Mucosa of gallbladder (tissue), 1 donor: ENCODE measurements around the gene CREB5. TPM values are rescaled to one million over a fixed set of nuclear protein-coding genes. Genes with fewer than 3 reads are reported as not detected.
"Not testable (repeated sequence)": the region's sequence is repeated elsewhere in the genome, so short reads cannot be mapped to it uniquely, and the experiment has no call there.

Source experiments
- DNase-seq: peaks from one replicate; pipeline ENCODE4 v3.0.0-alpha.2; 2020; ENCODE audit warnings: low spot score
- total RNA-seq: library from RNA; stranded (reverse); gene quantifications from one replicate; pipeline ENCODE4 v1.2.1, GENCODE V29; 2021
- donor health status: DM: no; HTN: no; CAD: no.

CREB5 gene
- total RNA-seq, 1 donor from 2014 or later, result 22.5 TPM

DNA sequence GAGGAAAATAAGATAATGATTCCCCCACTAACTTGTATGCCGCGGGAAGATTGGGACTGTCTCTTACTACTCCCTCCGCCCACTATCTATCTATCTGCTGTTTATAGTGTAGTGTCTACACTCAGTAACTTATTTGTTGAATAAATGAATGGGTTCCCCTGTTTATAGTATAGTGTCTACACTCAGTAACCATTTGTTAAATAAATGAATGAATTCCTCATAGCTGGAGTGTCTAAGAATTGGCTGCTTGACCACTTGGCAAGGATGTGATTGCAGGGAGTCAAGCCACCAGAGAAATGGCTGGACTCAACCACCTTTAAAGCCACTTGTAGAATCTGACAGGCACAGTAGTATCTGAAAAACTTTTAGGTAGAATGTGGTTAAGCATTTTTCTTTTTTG lies 398.7 kb downstream of the CREB5 start:
- no peak for DNase-seq

DNA sequence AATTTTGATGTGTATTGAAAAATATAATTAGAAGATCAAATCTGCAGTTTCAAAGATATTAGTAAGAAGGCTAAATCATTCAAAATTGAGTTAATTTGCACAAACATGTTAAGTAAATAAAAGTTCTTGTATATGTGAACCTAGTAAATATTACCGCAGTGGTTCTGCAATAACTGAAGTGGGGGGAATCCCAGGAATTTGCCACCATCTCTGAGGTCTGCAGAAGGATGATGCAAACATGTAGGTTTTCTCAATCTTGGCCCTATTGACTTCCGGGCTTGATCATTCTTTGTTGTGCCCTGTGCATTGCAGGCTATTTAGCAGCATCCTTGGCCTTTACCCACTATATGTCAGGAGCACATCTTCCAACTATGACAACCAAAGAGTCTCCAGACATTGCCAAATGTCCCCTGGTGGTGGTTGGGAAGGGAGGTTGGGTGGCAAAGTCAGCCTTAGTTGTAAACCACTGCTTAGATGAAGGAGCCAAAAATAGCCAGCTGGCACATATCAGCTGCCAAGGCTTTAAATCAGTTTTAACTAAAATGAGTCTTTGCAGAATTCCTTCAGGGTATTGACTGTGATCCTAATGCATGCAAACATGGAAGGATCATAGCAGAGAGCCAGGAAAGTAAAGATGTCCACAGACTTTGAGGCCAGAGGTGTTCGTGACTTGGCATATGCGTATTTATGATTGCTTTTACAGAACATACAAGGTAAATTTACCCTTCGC lies 399.5 kb downstream of the CREB5 start:
- no peak for DNase-seq

DNA sequence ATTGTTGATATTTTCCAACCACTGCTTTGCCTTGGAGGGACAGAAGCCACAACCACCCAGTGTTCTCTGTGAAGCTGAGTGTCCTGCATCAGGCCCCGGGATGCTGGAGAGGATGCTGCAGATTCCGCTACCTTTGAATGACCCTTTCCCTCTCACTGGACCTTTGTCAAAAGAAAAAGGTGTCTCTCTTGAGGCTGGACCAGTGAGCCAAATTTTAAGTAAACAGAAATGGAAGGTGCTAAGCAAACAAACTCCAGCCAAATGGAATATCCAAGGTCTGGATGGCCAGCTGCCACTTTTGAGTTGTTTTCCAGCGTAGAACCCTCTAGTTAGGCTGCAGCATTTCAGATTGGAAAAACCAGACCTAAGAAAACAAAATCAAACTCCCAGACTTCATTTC lies 400.3 kb downstream of the CREB5 start:
- no peak for DNase-seq

DNA sequence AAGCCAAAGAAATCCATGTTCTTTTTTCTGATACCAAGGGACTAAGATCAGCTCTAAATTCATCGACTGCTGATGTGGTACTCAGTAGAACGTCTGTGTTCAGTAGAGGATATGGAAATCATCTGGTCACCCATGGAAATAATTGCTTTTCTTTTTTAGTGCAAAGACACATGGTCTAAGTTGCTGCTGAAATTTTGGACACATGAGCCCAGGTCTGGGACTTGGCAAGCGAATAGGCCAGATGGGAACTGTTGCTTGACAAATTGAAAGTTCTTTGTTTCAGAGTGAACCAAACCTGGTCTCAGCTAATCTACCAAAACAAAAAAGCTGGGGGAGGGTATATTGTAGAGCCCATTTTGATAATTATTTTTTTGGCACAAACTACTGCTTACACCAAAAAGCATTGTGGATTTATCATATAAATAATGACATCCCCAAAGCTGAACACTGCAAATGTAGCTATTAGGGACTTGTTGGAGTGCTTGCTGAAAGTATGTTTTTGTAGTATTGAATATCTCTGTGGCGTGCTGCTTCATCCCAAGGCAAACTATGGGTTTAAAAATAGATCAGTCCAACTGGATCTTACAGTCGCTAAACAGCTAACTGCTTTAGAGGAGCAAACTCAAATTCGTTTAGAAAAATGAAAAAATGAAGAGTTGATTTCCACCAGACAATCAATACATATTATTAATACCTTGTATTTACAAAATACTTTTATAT lies 401.1 kb downstream of the CREB5 start:
- no peak for DNase-seq

DNA sequence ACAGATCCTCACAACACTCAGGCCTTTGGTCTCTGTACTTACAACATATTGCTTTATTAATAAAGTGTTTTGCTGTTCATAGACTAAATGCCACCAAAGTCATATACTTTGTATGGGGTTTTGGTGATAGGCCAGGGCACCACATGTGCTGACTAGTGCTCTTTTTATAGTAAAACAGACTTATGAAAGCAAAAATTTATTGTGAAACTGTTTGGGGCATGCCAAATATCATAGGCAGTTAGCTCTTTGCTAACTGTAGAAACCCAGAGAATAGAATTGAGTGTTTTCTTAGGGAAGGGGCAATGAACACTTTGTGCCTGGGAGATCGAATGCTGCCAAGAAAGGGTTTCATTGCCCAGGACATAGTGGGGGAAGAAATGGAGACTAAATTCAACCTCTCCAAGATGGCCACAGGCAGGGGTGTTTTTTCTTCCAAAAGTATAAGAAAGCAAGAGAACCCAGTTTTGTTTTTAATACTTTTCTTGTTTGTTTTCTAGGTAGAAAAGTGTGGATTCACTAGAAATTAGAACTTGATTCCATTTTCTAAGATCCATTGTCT lies 403.1 kb downstream of the CREB5 start:
- no peak for DNase-seq

DNA sequence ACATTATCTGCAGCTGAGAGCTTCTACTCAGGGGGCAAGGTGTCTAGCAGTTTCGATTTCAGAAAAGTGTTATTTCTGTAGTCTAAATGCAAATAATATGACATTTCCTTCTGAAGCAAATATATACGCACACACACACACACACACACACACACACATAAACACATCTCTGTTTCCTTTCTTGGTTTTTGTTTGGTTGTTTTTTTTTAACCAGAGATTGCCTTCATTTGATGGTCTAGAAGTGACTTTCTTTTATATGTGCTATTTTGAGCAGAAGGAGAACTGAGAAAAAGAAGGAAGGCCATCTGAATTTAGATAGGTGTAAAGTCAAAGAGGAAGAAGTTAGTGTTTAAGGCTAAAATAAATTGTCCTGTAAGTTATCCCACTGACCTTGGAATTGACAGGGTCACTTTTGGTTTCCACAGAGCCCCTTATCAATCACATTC lies 403.6 kb downstream of the CREB5 start:
- DNase-seq, result no peak

DNA sequence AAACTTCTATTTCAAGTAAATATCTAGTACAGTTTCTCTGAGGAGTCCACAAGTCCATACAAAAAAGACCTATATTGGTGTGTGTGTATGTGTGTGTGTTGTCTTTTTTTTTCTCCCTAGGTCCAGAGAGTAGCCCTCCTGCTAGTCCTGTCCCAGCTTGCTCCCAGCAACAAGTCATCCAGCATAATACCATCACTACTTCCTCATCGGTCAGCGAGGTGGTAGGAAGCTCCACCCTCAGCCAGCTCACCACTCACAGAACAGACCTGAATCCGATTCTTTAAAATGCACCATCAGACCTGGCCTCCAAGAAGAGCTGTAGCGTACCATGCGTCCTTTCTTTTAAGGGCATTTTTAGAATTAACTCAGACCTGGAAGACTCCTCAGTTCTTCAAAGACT lies 406.7 kb downstream of the CREB5 start:
- no peak for DNase-seq

DNA sequence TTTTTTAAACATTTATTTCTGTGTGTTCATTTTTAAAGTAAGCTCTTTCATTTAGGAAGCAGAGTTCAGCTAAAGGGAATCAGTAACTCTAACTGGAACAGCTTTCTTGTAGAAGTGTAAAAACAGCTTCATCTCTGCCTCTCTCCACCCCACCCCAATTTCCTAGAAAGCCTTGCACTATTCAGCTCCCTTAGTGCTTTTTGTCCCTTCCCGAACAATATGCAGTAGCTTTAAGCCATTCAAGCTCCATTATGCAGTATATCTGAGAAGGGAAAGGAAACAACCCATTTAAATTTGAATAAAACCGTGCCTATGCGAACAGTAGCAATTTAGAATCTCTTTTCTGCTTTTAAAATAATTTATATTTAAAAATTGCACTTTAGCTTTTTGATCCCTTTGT lies 411.3 kb downstream of the CREB5 start:
- no peak for DNase-seq

DNA sequence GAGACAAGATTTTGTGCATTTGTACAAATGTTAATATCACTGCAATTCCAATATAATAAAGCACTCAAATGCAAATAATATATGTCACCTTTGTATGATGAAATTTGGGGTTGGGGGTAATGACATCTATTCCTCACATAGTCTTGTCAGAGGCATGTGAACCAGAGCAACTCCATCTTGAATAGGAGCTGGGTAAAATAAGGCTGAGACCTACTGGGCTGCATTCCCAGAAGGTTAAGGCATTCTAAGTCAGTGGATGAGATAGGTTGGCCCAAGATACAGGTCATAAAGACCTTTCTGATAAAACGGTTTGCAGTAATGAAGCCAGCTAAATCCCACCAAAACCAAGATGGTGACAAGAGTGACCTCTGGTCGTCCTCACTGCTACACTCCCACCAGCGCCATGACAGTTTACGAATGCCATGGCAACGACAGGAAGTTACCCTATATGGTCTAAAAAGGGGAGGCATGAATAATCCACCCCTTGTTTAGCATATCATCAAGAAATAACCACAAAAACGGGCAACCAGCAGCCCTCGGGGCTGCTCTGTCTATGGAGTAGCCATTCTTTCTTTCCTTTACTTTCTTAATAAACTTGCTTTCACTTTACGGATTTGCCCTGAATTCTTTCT lies 413.6 kb downstream of the CREB5 start:
- DNase-seq, result not testable (repeated sequence)

DNA sequence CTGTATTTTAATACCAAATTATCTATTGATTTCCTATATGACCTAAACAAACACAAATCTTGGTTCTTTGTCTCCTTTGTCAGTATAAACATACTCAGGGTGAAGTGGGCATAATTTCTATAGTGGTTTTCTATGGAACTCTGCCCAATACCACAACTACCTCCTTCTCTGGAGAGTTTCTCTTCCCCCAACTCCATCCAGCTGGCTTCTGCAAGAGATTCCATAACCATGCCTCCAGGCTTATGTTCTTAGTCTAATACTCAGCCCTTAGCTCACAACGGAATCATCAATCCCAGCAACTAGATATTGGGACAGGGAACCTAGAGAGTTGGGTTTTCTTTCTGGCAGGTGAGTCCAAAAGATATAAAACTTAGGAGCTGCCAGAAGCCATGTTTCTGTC lies 418.5 kb downstream of the CREB5 start:
- DNase-seq, result no peak

DNA sequence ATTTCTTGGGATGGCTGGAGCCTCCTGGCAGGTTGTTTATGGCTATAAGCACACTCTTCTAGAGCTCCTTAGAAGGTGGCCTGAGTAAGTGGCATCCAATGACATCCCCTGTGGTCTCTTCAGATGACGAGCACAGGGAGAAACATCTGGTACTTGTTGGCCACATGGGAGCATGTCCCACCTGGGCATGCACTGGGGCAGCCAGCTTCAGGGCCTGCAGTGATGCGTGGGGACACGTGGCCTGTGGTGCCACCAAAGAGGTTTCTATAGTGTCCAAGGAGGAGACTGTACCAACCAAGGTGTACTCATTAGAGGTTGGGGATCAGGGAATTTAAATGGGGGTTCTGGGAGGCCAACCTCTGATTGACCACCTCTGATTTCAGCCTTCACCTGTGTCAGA lies 420.4 kb downstream of the CREB5 start:
- no peak for DNase-seq

DNA sequence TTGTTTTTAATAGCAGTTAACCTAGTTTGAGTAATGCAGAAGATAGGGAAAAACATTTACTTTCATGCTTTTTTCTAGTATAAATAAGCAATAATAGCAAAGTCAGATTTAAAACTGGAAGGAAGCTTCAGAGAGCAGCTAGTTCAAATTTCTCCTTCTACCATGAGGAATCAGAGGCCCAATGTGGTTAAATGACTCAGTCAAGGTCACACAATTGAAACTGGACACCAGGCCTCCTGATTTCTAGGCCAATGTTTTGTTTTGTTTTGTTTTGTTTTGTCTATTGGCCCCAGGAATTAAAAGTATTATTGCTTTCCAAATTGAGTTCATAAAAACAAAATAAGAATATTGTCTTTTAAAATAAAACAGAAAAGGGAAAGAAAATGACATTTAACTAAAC lies 423.5 kb downstream of the CREB5 start:
- no peak for DNase-seq

DNA sequence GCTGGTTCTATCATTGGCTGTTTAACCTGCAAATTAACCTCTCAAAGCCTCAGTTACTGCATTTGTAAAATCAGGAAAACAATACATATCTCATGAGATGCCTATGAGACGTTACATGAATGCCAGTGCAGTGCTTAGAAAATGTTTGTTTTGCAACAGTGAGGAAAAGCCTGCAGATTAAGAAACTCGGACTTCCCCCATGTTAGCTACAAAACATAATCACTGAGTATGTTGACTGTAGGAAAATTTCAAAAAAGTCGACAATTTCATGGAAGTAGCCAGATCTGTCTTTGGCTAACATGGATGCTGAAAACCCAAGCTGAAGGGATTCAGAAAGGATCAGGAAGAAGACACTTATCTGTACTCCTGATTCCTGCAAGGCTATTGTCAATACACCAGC lies 424.4 kb downstream of the CREB5 start:
- DNase-seq, result no peak

DNA sequence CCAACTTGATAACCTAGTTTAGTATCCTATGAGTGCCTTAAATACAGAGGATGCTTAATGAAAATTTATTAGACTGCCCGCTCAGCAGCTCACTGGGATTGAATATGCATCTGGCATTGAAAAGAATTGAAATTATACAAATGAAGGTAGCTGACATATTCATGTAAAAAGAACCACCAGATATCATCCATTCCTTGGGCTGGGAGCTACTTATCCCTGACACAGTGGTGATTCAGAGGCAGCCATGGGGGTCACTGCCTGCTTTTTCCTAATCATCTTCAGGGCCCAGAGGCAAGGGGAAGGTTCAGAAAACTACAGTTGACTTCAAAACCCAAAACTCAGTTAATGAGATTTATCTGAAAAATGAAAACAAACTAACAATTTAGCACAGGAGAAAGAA lies 424.9 kb downstream of the CREB5 start:
- no peak for DNase-seq

DNA sequence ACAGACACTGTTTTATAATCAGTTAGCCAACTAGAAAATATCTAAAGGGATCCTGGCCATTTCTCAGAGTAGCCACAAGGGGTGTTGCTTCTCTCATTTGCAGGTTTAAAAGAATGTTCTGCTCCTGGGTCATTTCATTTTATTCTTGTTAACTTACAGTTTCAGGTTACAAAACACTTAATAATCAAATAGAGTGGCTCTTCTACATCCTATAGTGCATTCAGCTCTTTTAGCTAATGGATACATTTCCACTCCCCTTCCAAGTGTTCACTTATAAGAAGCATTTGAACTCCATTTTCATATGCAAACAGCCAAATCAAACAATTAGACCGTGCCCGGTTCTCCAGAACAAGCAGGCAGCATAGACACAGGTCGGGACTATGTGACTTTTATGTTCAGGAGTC lies 428.3 kb downstream of the CREB5 start:
- no peak for DNase-seq

DNA sequence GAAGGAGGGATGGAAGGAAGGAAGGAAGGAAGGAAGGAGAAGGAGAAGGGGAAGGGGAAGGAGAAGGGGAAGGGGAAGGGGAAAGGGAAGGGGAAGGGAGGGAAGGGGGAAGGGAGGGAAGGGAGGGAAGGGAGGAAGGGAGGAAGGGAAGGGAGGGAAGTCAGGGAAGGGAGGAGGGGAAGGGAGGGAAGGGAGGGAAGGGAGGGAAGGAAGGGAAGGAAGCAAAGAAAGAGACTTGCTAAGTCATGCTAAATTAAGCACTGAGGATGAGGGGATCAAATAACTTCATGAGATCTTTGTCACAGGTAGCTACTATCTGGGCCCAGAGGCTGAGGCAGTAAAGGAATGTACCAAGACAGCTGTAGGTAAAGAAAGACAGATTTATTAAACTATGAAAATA lies 429.4 kb downstream of the CREB5 start:
- no peak for DNase-seq

DNA sequence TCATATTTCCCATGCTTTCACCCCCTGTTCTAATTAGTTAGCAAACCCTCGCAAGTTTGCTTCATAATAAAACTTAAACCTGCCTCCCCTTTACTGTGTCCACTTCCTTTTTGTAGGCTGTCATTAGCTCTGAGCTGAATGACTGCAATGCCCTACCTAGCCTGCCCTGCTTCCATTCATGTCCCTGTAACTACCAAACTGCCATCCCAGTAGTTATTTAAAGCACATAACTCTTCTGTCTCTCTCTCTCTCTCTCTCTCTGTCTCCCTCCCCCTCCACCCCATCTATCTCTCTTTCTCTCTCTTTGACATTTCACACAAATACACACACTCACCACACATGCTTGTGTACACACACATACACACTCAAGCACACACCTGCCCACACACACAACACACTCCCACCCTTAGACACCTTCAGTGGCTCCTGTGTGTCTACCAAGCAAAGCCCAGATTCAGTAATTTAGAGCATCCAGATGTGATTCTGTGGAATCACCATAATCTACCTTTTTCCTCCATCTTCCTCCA lies 430.5 kb downstream of the CREB5 start:
- DNase-seq, result no peak

DNA sequence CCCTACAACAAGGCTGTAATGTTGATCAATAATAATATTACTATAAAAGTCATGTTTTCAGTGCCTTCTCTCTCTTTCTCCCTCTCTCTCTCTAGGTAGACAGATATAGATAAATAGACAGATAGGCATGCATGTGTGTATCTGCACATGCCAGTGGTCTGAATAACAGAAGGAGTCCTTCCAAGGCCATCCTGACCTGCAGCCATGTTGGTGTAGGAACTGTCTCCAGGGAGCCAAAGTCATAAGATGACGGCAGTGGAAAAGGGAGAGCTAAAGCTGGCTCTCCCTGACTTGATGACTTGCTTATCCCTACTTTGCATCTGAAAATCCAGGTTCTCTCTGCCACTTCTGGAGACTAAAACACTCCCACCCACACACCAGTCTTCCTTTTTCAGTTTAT lies 432.8 kb downstream of the CREB5 start:
- no peak for DNase-seq

DNA sequence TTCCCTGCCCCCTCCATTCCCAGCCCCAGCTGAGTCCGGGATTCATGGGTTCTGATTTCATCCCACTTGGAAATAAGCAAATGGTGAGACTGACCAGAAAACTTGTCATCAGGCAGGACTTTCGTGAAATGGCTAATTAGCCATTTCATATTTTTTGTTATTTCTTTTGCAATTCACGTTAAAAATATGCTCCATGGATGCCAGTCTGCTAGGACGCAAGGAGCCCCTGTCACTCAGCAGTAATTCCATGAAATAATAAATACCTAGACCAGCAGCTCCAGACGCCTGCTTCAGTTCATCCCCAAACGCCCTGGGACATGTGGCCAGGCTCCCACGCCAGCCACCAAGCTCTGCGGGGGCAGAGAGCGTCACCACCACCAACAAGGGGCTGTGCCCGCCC lies 434.9 kb downstream of the CREB5 start:
- no peak for DNase-seq

DNA sequence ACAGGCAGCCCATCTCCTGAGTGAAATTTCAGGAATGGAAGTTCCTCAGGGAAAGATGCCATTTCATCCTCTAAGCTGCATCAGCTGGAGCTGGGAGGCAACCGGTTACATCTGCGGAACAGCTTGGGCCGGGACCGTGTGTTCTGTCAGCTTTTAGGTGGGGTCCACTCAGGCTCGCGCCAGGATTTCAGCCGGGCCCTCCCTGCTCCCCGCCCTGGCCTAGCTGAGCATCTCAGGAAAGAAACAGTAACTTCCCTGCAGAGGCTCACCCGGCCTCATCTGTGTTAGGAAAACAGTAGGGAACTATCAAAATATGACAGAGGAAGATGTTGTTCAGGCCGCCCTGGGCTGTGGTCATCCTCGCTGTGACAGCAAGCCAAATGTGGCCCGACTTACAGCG lies 435.4 kb downstream of the CREB5 start:
- DNase-seq, result no peak

DNA sequence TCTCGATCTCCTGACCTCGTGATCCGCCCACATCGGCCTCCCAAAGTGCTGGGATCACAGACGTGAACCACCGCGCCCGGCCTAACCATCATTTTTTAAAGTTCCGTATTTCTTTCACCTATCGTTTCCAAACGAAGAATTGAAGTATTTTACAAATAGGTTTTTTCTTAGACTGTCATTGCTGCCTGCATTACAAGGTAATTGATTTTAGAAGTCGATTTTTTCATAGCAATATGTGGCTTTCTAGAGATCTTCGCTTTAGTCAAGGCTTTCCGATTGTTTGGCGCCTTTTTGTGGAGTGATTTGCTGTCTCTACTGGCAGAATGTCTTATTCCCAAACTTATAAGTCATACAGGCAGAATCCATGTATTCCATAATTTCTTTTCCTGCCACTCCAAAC lies 436.6 kb downstream of the CREB5 start:
- no peak for DNase-seq

DNA sequence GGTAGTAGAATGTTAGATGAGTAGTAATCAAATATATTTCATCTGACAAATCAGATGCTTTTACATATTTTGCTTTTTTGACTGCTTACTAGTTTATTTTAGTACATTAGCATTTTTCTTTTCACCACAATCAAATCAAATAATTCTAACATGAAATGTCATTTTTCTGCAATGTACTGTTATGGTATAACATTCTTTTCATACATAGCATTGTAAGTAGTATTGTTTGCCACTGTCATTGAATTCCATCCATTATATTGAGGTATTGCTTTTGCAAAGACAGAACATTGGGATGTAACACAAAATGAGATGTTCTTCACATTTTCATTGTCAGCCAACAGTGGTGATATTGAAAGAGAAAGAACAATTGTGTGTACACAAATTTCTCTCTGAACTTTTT lies 438.4 kb downstream of the CREB5 start:
- DNase-seq, result no peak

DNA sequence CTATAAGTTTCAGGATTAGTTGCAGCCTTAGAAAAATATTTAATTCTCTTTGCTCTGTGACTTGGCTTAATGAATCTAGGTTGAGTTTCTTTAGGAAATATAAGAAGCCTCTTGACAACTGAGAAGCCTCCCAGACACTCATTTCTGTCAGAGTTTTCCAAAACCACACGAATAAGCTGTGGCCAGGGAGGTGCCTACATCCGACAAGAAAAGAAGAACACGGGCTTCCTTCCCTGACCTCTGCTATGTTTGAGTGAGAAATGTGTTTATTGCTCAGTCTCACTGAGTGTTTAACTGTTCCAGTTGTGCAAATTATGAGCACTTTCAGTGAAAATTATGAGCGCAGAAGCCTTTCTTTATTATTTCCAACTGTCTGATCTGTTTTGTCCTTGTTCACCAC lies 440.8 kb downstream of the CREB5 start:
- no peak for DNase-seq
